ENCODE measurements around the gene WDR35. TPM values are rescaled to one million over a fixed set of nuclear protein-coding genes. Genes with fewer than 3 reads are reported as not detected.

Gene WDR35
- polyA plus RNA-seq, 1 donor from 2014 or later: 1.3 TPM

DNA sequence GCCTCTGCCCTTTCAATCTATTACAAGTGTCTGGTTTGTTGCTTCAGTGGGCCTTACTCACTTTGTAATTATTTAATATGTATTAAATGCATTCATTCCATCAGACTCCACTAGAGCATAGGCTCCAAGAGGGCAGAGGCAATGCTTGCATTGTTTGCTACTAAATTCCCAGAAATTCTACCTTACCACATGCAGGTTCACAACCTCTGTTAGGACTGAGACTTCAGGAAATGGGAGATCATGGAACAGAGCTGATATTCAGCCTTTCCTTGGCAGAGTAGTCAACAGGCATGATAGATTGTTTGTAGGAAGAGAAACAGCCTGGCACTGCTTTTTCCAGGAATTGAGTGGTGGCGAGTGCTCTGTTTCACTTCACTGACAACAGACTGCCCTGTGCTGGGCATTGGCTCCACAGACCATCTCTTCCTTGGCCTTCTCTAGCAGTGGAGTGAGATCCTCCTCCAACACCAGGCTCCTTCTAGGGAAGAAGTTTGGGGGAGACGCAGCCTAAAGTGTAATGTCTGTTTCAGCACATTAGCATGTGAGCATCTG, 28.8 kb upstream of the WDR35 start:
- Mint-ChIP-seq H3K4me3 (no peak overlapping the region), H3K27me3 (peaks cover 6% of the 10 kb centered on the region), H3K36me3 (peaks cover 2% of the 10 kb centered on the region), H3K9me3 (peaks cover 8 to 30% (median 9%) of the 10 kb centered on the region in 3 donors), H3K27ac (no peak overlapping the region), H3K4me1 (no peaks in the 10 kb centered on the region)

DNA sequence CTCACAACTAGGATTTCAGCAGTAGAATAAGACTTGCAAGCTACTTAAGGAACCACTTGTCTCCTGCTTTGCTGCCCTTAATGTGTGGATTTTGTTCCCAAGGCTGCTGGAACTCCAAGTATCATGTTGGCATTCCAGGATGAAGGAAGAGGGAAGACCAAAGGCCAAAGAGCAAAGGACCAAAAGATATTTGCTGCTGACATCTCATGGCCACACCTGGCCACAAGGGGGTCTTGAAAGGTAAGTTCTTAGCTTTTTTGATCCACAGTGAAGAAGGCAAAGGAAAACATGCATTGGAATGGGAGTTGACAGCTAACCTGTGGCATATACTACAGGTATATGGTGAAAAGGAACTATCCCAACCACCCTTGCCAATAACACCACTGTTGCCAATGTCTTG, 26.4 kb upstream of the WDR35 start:
- peaks cover 0 to 9% (median 0%) of the 10 kb centered on the region in 3 donors for H3K4me1 Mint-ChIP-seq
- H3K27me3 Mint-ChIP-seq: peaks cover 22% of the 10 kb centered on the region
- peaks cover 2% of the 10 kb centered on the region for H3K36me3 Mint-ChIP-seq
- H3K27ac Mint-ChIP-seq: no peak overlapping the region
- H3K4me3 Mint-ChIP-seq: no peak overlapping the region
- H3K9me3 Mint-ChIP-seq: peaks cover 0 to 21% (median 3%) of the 10 kb centered on the region in 3 donors

DNA sequence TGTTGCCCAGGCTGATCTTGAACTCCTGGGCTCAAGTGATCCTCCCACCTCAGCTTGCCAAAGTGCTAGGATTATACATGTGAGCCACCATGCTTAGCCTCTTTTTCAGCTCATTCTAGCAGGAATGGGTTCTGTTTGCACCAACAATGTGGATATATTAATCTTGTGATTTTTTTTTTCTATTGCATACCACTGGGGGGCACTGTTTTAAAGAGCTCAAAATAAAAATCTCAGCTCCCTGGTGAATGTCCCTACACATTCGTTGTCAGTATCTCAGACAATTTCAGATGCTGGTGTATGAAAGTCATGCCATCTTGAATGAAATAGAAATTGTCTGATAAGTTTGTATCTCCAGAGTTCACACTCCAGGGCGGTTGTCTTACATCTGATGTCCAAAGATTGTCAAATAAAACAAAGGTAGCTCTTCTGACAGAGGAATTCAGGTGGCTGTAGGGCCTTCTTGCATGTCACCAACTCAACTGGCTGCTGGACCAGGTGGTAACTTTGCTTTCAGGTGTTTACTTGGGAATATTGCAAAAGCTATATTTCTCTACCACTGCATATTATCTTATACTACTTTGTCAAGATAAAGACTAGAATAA, 25.7 kb upstream of the WDR35 start:
- H3K9me3 Mint-ChIP-seq: peaks cover 0 to 17% (median 3%) of the 10 kb centered on the region in 3 donors

DNA sequence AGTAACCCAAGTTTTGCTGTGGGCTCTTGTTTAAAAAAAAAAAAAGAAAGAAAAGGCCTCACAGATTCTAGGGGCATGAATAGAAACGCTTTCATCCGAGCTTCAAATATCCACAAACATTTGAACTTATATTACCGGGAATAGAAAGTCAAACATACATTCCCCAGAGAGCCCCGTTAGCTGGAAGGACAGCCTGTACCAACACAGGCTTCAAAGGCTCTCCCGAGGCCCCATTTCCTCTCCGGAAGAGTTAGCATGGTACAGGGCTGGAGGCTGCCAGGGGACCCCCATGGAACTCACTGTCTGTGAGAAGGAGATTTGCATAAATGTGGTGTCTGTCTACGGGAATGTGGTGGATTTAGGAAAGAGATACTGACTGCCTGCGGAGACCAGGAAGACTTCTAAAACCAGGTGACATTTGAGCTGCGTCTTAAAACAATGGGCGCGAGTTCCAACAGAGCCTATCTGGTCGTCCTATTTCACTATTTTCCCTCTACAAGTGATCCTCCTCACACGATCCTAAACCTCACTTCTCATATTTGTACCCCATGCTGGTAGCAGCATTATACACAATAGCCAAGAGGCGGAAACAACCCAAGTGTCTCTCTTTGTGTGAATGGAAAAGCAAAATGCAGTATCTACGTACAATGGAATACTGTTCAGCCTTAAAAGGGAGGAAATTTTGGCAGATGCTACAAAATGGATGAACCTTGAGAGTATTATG, 23.4 kb upstream of the WDR35 start:
- Mint-ChIP-seq H3K36me3 (peaks cover 2% of the 10 kb centered on the region), H3K9me3 (peaks cover 0 to 5% (median 3%) of the 10 kb centered on the region in 3 donors), H3K27ac (no peak overlapping the region), H3K27me3 (peaks cover 34% of the 10 kb centered on the region), H3K4me3 (peak overlapping the region; percentile 44 to 80 (median 70)), H3K4me1 (peaks cover 0 to 9% (median 0%) of the 10 kb centered on the region in 3 donors)

More for the DNA sequence above, 25.7 kb upstream of the WDR35 start:
- Mint-ChIP-seq H3K36me3 (peaks cover 2% of the 10 kb centered on the region), H3K27ac (no peak overlapping the region), H3K4me1 (peaks cover 0 to 9% (median 0%) of the 10 kb centered on the region in 3 donors), H3K4me3 (no peak overlapping the region), H3K27me3 (peaks cover 30% of the 10 kb centered on the region)

DNA sequence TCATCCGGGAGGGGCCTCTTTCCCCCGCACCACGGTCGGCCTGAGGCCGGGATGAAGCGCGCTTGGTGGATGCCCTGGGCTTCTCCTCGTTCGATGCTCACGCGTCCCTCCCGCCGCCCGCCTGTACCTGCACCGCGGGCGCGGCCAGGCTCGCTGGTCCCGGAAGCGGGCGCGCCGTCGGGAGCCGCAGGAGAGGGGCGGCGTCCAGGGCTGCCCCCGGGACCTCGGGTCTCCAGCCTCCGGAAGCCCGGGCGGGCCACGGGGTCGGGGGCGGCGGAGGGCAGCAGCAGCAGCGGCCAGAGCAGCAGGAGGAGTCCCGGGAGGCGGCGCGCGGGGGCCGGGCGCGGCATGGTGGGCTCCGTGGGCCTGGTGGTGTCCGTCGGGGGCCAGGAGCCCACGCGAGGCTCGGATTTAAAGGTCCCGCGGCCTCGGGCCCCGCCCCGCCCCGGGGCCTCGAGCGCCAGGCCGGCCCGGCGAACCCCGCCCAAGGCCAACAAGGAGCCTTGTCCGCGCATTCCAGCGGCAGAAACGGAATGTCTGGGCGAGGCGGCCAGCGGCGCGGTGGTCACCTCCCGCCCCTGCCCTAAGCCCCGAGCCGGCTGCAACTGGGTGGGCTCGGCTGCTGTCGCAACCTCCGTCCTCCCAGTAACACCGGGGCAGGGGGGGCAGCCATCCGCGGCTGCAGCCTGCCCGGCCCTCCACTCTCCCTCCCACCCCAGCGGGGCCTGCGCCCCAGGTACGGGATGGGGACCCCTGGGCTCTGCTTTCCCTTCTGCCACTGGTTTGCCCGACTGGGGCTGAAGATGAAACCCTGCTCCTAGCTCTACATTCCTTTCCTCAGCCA, 22.6 kb upstream of the WDR35 start, which contains the start of gene MATN3:
Gene MATN3, minus strand, starts transcription at position 387 of the 844 bp plus-strand sequence. Its CDS starts 37 bp downstream, at position 350.
- Mint-ChIP-seq H3K27me3 (peaks cover 34% of the 10 kb centered on the region), H3K4me3 (peak within 1 kb of the TSS; percentile 71 to 91 (median 76)), H3K9me3 (peaks cover 0 to 6% (median 5%) of the 10 kb centered on the region in 3 donors), H3K36me3 (peaks cover 2% of the 10 kb centered on the region), H3K27ac (no peak within 1 kb of the TSS), H3K4me1 (peaks cover 0 to 9% (median 0%) of the 10 kb centered on the region in 3 donors)

DNA sequence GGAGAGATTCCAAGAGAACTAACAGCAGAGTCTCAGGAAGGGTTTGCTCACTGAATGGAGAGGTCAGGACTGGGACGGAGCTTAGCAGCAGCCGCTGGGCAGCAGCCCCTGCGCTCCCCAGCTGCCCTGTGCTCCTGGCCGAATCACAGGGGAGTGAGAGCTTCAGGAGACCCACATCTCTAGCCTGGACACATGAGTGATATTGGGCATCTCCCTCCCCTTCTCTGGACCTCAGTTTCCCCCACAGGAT, 22.1 kb upstream of the WDR35 start:
- peaks cover 34% of the 10 kb centered on the region for H3K27me3 Mint-ChIP-seq
- peaks cover 2% of the 10 kb centered on the region for H3K36me3 Mint-ChIP-seq
- H3K4me1 Mint-ChIP-seq: peaks cover 0 to 9% (median 0%) of the 10 kb centered on the region in 3 donors
- peak overlapping the region; percentile 71 to 91 (median 74) for H3K4me3 Mint-ChIP-seq
- peaks cover 0 to 7% (median 5%) of the 10 kb centered on the region in 3 donors for H3K9me3 Mint-ChIP-seq
- no peak overlapping the region for H3K27ac Mint-ChIP-seq

DNA sequence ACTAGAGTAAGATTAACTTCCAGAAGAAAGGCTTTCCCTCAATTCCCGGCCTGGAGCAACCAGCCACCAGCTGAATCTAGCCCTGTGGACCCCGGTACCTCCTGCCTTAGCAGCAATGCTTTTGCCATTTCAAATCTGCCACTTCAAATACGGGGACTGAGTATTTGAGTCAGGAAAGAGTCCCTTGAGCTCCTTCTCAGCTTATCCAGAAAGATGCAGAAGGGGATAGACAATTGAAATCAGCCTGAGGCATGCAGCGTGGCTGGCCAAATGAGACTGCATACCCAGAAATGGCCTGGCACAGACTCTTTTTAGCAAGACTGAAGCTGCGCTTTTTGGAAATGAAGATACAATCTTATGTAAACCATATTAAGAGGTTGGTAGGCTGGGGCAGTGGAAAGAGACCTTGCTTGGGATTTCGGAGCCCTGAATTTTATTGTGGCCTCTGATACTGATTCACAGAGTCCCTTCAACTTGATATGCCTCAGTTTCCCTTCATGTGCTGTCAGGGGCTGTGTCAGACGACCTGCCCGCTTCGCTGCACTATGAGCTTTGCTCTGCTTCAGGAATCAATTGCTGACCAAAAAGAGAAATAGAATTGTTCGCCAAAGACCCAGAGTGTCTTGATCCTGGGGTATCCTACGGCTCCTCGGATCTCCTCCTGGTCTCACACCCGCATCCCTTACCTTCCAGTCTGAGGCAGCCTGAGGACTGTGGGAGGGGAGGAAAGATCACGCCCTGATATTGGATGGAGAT, 21.5 kb upstream of the WDR35 start:
- Mint-ChIP-seq H3K27me3 (peaks cover 36% of the 10 kb centered on the region), H3K4me1 (peaks cover 0 to 9% (median 0%) of the 10 kb centered on the region in 3 donors)

DNA sequence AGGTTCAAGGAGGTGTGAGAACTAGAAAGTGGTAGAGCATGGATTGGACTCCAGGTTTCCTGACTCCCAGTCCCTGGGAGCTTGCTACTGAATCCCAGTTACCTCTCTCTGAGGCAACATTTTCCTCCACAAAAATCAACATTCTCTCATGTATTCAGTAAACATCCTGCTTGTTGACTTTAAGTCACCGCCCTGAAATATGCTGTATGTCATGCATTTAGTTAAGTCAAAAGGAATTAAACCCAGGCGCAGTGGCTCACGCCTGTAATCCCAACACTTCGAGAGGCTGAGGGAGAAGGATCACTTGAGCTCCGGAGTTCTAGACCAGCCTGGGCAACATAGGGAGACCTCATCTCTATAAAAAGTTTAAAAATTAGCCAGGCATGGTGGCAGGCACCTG, 18.8 kb upstream of the WDR35 start:
- Mint-ChIP-seq H3K4me1 (peaks cover 0 to 9% (median 0%) of the 10 kb centered on the region in 3 donors), H3K36me3 (peaks cover under 1% of the 10 kb centered on the region), H3K9me3 (peaks cover 0 to 3% (median 0%) of the 10 kb centered on the region in 3 donors), H3K27ac (no peak overlapping the region), H3K27me3 (peaks cover 30% of the 10 kb centered on the region), H3K4me3 (no peak overlapping the region)

More for the DNA sequence above, 21.5 kb upstream of the WDR35 start:
- Mint-ChIP-seq H3K9me3 (peaks cover 0 to 7% (median 5%) of the 10 kb centered on the region in 3 donors), H3K36me3 (peaks cover 2% of the 10 kb centered on the region), H3K4me3 (peak overlapping the region; percentile 71 to 91 (median 74)), H3K27ac (no peak overlapping the region)

DNA sequence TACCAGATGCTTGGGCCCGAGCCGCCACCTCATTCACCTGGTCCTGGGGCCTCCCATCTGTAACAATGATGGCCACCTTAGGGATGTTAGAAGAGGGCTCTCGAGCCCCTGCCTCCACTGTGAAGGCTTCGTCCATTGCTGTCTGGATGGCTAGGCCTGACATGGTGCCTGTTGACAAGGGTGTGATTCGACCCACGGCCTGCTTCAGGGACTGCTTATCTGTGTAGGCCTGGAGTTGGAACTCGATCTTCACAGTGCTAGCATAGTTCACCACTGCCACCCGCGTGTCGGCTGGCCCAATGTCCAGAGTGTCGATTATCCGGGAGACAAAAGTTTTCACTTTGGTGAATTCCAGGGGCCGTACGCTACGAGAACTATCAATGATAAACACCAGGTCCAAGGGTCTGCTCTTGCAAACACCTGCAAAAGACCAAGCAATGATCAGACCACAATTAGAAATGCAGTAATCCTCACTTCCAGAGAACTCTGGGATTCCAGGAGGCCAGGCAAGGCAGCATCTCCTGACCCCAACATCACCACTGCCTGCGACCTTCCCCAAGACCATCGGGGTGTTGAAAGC, 16.1 kb upstream of the WDR35 start:
- Mint-ChIP-seq H3K27me3 (peaks cover 10% of the 10 kb centered on the region), H3K9me3 (peaks cover 0 to 3% (median 0%) of the 10 kb centered on the region in 3 donors), H3K27ac (no peak overlapping the region), H3K4me1 (no peaks in the 10 kb centered on the region), H3K36me3 (no peaks in the 10 kb centered on the region), H3K4me3 (no peak overlapping the region)

DNA sequence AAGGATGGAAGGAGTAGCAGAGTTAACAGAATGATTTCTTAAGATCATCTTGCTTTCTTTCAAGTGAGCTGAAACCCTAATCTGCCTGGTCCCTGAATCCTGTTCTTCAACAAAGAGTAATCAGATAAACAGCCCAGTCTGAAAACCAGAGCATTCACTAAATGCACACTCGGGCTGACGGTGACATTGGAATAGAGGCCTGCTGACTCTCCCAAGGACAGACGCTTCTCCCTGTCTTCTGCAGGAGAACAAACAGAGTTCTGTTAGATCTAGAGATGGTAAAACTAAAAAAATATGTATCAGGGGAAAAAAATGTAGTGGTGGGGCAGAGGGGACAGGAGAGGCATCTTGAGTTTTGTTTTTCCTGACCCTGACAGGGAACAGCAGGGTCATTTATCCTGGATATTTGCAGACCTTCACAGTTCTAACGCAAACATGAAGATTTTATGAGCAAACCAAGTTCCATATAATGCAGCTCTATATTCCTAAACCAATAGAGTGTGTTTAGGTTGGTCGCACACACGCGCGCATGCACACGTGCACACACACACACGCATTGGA, 15.2 kb upstream of the WDR35 start:
- H3K36me3 Mint-ChIP-seq: no peaks in the 10 kb centered on the region
- H3K4me1 Mint-ChIP-seq: no peaks in the 10 kb centered on the region
- H3K4me3 Mint-ChIP-seq: no peak overlapping the region
- H3K27ac Mint-ChIP-seq: no peak overlapping the region
- H3K27me3 Mint-ChIP-seq: peaks cover 6% of the 10 kb centered on the region
- H3K9me3 Mint-ChIP-seq: peaks cover 0 to 3% (median 0%) of the 10 kb centered on the region in 3 donors

DNA sequence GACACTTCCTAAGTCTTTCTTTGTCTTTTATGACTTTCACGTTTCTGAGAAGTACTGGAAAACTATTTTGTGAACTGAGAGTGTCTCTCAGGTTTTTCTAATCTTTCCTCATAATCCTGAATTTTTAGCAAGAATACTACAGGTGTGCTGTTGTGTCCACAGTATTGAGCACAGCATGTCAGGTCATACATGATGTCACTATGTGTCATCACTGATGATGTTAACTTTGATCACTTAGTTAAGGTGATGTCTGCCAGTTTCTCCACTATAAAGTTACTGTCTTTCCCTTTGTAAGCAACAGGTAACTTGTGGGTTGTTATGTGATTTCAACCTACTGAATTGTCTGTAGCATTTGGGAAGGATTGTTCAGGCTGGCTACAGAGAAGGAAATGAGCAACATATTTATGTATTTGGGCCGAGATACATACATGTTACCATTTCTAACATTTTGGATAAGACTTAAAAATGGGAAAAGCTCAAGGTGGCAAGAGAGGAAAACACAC, 11.5 kb upstream of the WDR35 start:
- H3K36me3 Mint-ChIP-seq: no peaks in the 10 kb centered on the region
- no peak overlapping the region for H3K27ac Mint-ChIP-seq
- H3K4me3 Mint-ChIP-seq: no peak overlapping the region
- H3K27me3 Mint-ChIP-seq: peaks cover 6% of the 10 kb centered on the region
- no peaks in the 10 kb centered on the region for H3K4me1 Mint-ChIP-seq
- H3K9me3 Mint-ChIP-seq: no peaks in the 10 kb centered on the region

DNA sequence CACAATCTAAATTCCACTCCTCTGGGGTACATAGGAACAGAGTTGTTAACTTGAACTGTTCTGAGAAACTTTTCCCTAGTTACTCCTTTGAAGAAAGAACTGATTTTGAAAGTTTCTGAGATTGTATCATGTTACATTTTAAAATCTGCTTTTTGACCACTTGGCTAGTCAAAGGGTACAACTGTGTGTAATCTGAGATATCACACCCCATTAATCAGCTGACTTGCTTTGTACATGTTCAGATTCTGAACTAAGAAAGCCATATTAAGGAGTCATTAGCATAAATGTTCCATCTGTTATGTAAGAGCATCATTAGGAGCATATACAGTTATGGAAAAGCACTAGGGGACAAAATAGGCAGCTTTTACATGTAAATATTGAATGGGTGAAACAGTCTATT, 3.8 kb upstream of the WDR35 start:
- Mint-ChIP-seq H3K27ac (no peak overlapping the region), H3K27me3 (peaks cover 9% of the 10 kb centered on the region), H3K36me3 (no peaks in the 10 kb centered on the region), H3K4me3 (peak overlapping the region in 1 of 4 donors; percentile 48), H3K4me1 (peaks cover 8 to 21% (median 10%) of the 10 kb centered on the region in 3 donors), H3K9me3 (no peaks in the 10 kb centered on the region)

DNA sequence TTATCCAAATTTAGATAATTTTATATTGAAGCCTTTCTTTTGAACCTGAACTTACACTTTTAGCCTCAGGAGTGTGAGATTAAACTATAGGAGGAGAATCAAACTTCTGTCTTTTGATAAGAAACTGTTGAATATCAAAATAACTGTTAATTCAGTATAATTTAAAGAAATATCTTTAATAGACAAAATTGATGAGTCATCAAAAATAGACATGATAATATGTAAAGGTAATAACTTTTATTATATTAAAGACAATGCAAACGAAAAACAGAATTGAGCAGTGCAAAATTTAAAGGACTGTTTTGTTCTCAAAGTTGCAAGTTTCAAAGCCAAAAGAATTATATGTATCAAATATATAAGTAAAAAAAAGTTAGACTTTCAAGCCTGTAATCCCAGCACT, 2.0 kb upstream of the WDR35 start:
- no peaks in the 10 kb centered on the region for H3K36me3 Mint-ChIP-seq

More for the DNA sequence above, 2.0 kb upstream of the WDR35 start:
- Mint-ChIP-seq H3K4me1 (peaks cover 20 to 31% (median 22%) of the 10 kb centered on the region in 3 donors), H3K9me3 (no peaks in the 10 kb centered on the region), H3K4me3 (no peak overlapping the region), H3K27me3 (peaks cover 5% of the 10 kb centered on the region), H3K27ac (no peak overlapping the region)
